Stimulated activated CD4-positive, alpha-beta T cell treated with anti-CD3 and anti-CD28 coated beads, Interleukin-15, amount 100 ng/mL, for 48 hours (primary cell): ENCODE data around the gene MBD4.

Source experiments
- DNase-seq, 2 donors: peaks; one replicate each; pipeline ENCODE4 v3.0.0-alpha.2; 2020; ENCODE audit warnings: low read depth in 2 of 2

MBD4 gene

GRCh38 chr3:129382366-129382765 is 57.4 kb downstream of the MBD4 start:
- no peak for DNase-seq
